ENCODE results near the gene GJD3. TPM values are rescaled to one million over a fixed set of nuclear protein-coding genes. Genes with fewer than 3 reads are reported as not detected.

The GJD3 gene
- total RNA-seq, 3 donors from 2014 or later (not counting 1 experiment from before 2014, with no cell fraction given), result not detected

DNA sequence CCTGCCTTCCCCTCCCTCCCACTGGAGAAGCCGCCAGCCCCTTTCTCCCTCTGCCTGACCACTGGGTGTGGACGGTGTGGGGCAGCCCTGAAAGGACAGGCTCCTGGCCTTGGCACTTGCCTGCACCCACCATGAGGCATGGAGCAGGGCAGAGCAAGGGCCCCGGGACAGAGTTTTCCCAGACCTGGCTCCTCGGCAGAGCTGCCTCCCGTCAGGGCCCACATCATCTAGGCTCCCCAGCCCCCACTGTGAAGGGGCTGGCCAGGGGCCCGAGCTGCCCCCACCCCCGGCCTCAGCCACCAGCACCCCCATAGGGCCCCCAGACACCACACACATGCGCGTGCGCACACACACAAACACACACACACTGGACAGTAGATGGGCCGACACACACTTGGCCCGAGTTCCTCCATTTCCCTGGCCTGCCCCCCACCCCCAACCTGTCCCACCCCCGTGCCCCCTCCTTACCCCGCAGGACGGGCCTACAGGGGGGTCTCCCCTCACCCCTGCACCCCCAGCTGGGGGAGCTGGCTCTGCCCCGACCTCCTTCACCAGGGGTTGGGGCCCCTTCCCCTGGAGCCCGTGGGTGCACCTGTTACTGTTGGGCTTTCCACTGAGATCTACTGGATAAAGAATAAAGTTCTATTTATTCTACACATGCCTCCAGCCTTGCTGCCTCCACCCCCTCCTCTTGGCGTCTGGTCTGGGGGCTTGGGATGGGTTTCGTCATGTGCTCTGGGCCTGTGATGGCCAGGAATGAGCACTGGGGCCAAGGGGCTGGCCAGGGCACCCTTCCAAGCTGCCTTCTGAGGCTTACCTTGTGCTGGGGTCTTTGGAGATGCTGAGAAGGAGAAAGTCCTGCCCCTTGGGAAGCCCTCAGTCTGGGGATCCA is 7.3 kb downstream of the GJD3 start:
- WGBS (ENCODE audit: insufficient coverage), result 92% methylated on average over 14 of the region's 19 CpGs
- Histone ChIP-seq H3K4me1 (ENCODE audit: control insufficient read depth, insufficient read depth, low read length) (peaks cover 26% of the 10 kb centered on the region), H3K9me3 (ENCODE audit: control insufficient read depth, insufficient read depth, low read length) (no peaks in the 10 kb centered on the region), H3K27ac (ENCODE audit: low read length) (no peak overlapping the region), H3K36me3 (ENCODE audit: control insufficient read depth, insufficient read depth, low read length) (peaks cover 36% of the 10 kb centered on the region), H3K4me3 (ENCODE audit: low read length) (no peak overlapping the region), H3K27me3 (ENCODE audit: control insufficient read depth, insufficient read depth, low read length) (peaks cover 2% of the 10 kb centered on the region)
- peak in 1 of 2 donors; percentile 23 for DNase-seq
- H3K4me1 Mint-ChIP-seq, result peaks cover 10 to 29% of the 10 kb centered on the region in 2 donors
- intact Hi-C loops (cut with micrococcal nuclease), result no loop called here
- no peak overlapping the region for H3K27ac Mint-ChIP-seq
- H3K36me3 Mint-ChIP-seq, result no peaks in the 10 kb centered on the region
- no peak for TF ChIP-seq CTCF (IDR thresholded peaks at IDR 0.05)
- peaks cover 7 to 15% of the 10 kb centered on the region in 2 donors for H3K27me3 Mint-ChIP-seq (ENCODE audit: low read depth in 2 of 2)
- H3K4me3 Mint-ChIP-seq, result no peak overlapping the region
- no peak for ATAC-seq
- no peaks in the 10 kb centered on the region for H3K9me3 Mint-ChIP-seq

- H3K9me3 ChIP-seq (ENCODE audit: control insufficient read depth, insufficient read depth, low read length), result no peaks in the 10 kb centered on the region
Observed at GRCh38 chr17:40355804-40356758, 8.5 kb downstream of the GJD3 start.

GRCh38 chr17:40355123-40355803 is 9.3 kb downstream of the GJD3 start:
- Mint-ChIP-seq H3K27ac (peak overlapping the region in 1 of 2 donors; percentile 31), H3K9me3 (no peaks in the 10 kb centered on the region), H3K4me1 (peaks cover 10 to 35% of the 10 kb centered on the region in 2 donors), H3K36me3 (no peaks in the 10 kb centered on the region), H3K4me3 (no peak overlapping the region), H3K27me3 (ENCODE audit: low read depth in 2 of 2) (peaks cover 0 to 3% of the 10 kb centered on the region in 2 donors)
- peak overlapping the region; percentile 36 for H3K27ac ChIP-seq (ENCODE audit: low read length)
- peak; percentile 68 to 81 (median 76) for ATAC-seq
- intact Hi-C loops (cut with micrococcal nuclease), result loop anchor here (1.0 to 2.0 kb wide), 2 partner anchors 52 to 152 kb away; no protein-coding TSS in a partner anchor
- no peak overlapping the region for H3K4me3 ChIP-seq (ENCODE audit: low read length)
- peaks cover 50% of the 10 kb centered on the region for H3K36me3 ChIP-seq (ENCODE audit: control insufficient read depth, insufficient read depth, low read length)
- H3K27me3 ChIP-seq (ENCODE audit: control insufficient read depth, insufficient read depth, low read length), result no peaks in the 10 kb centered on the region
- no peaks in the 10 kb centered on the region for H3K9me3 ChIP-seq (ENCODE audit: control insufficient read depth, insufficient read depth, low read length)
- H3K4me1 ChIP-seq (ENCODE audit: control insufficient read depth, insufficient read depth, low read length), result peaks cover 32% of the 10 kb centered on the region
- TF ChIP-seq CTCF (IDR thresholded peaks at IDR 0.05), result peak; percentile 93
- peak; percentile 83 to 84 for DNase-seq
- WGBS (ENCODE audit: insufficient coverage), result 69% methylated on average over 29 of the region's 29 CpGs

More at GRCh38 chr17:40355804-40356758, 8.5 kb downstream of the GJD3 start:
- DNase-seq, result peak in 1 of 2 donors; percentile 27
- Mint-ChIP-seq H3K4me1 (peaks cover 10 to 37% of the 10 kb centered on the region in 2 donors), H3K36me3 (no peaks in the 10 kb centered on the region), H3K9me3 (no peaks in the 10 kb centered on the region), H3K27me3 (ENCODE audit: low read depth in 2 of 2) (peaks cover 7 to 9% of the 10 kb centered on the region in 2 donors), H3K27ac (no peak overlapping the region), H3K4me3 (no peak overlapping the region)
- Histone ChIP-seq H3K27me3 (ENCODE audit: control insufficient read depth, insufficient read depth, low read length) (no peaks in the 10 kb centered on the region), H3K36me3 (ENCODE audit: control insufficient read depth, insufficient read depth, low read length) (peaks cover 44% of the 10 kb centered on the region), H3K4me3 (ENCODE audit: low read length) (no peak overlapping the region), H3K27ac (ENCODE audit: low read length) (no peak overlapping the region), H3K4me1 (ENCODE audit: control insufficient read depth, insufficient read depth, low read length) (peaks cover 27% of the 10 kb centered on the region)
- intact Hi-C loops (cut with micrococcal nuclease), result loop anchor here (1.0 to 2.0 kb wide), 2 partner anchors 53 to 153 kb away; no protein-coding TSS in a partner anchor
- no peak for ATAC-seq
- TF ChIP-seq CTCF (IDR thresholded peaks at IDR 0.05), result no peak
- 96% methylated on average over 30 of the region's 33 CpGs for WGBS (ENCODE audit: insufficient coverage)

Data from natural killer cell (primary cell).